ENCODE data around the gene N4BP2L2. TPM values are rescaled to one million over a fixed set of nuclear protein-coding genes. Genes with fewer than 3 reads are reported as not detected.

N4BP2L2 gene
- total and polyA plus RNA-seq, 2 experiments from 2014 or later = 70.1 to 89.4 TPM

DNA sequence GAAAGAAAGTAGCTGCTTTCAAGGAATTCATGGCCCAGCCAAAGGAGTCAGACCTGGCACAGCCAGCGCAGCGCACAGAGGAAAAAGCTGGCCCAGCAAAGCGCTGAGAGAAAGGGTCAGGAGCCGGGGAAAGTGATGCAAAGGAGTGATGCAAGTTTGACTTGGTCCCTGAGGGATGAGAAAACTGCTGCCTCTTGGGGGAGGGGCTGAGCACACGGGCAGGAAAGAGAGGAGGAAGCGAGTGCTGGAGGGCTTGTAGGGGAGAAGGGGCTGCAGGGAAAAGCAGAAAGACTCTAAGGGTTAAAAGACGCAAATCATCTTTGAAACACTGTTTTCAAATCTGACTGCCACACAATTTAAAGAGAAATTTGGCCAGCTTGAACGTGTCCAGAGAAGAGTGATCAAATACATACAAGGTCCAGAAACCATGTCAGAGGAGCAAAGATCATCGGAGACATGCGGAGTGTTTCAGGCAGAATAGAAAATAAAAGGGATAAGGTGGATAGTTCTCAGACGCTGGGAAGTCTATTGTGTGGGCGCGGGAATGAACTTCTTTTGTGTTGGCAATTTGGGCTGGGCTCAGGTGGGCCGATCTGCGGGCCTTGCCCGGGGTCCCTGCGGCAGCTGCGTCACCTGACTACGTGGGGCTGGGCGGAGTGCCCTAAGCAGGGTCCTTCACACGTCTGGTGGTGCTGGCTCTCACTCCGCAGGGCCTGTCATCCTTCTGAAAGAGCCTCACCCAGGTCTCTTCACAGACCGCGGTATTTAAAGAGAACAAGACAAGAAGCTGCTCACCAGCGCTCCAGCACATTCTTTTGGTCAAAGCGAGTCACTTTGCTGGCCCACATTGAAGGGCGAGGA, 128.8 kb downstream of the N4BP2L2 start:
- H3K27ac ChIP-seq = no peak overlapping the region
- no peak overlapping the region for H3K9ac ChIP-seq
- 67 to 70% methylated on average over 27 of the region's 27 CpGs for WGBS, 2 experiments (ENCODE audit: low coverage in 1 of 2, low lambda C conversion rate in 2 of 2, missing lambda C conversion rate in 2 of 2)
- H3K36me3 ChIP-seq (ENCODE audit: low read depth) = no peaks in the 10 kb centered on the region
- H3F3A ChIP-seq (ENCODE audit: insufficient read depth) = no peaks in the 10 kb centered on the region
- no peak overlapping the region for H3K4me3 ChIP-seq
- H4K20me1 ChIP-seq (ENCODE audit: insufficient read depth) = no peaks in the 10 kb centered on the region
- H3K79me2 ChIP-seq (ENCODE audit: insufficient read depth) = no peaks in the 10 kb centered on the region
- H3K9me2 ChIP-seq (ENCODE audit: insufficient read depth) = no peaks in the 10 kb centered on the region
- no peaks in the 10 kb centered on the region for H3K27me3 ChIP-seq (replicated peaks; ENCODE audit: insufficient read depth)
- in situ Hi-C loops (cut with MboI) = no loop called here
- H3K9me3 ChIP-seq (ENCODE audit: low read depth) = no peaks in the 10 kb centered on the region
- no peak for TF ChIP-seq EZH2phosphoT487 (IDR thresholded peaks at IDR 0.05; ENCODE audit: insufficient read depth, low read depth)
- no peak for TF ChIP-seq EZH2 (IDR thresholded peaks at IDR 0.05; ENCODE audit: insufficient read depth, poor library complexity, severe bottlenecking)
- no peak overlapping the region for H2AFZ ChIP-seq
- no peaks in the 10 kb centered on the region for H3K4me1 ChIP-seq (ENCODE audit: insufficient read depth)
- no peak overlapping the region for H3K4me2 ChIP-seq (ENCODE audit: unreplicated experiment)
- DNase-seq = no peak

DNA sequence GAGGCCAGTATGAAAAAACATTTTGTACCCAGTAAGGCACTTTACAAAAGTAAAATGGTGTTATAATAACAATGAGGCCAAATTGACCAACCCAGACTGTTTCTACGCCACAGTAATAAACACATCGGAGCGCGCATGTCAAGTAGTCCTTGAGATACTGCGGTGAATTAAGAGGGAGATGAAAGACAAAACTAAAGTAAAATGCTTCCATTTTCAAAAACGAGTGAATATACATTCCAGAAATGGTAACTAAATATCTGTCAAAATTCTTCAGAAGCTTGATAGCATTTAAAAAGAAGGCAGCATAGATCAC, 129.6 kb downstream of the N4BP2L2 start:
- H3F3A ChIP-seq (ENCODE audit: insufficient read depth) = no peaks in the 10 kb centered on the region
- no peaks in the 10 kb centered on the region for H3K36me3 ChIP-seq (ENCODE audit: low read depth)
- no peaks in the 10 kb centered on the region for H4K20me1 ChIP-seq (ENCODE audit: insufficient read depth)
- H3K27me3 ChIP-seq (replicated peaks; ENCODE audit: insufficient read depth) = no peaks in the 10 kb centered on the region
- no peaks in the 10 kb centered on the region for H3K9me2 ChIP-seq (ENCODE audit: insufficient read depth)
- H3K27ac ChIP-seq = no peak overlapping the region
- TF ChIP-seq EZH2phosphoT487 (IDR thresholded peaks at IDR 0.05; ENCODE audit: insufficient read depth, low read depth) = no peak
- no peak for TF ChIP-seq EZH2 (IDR thresholded peaks at IDR 0.05; ENCODE audit: insufficient read depth, poor library complexity, severe bottlenecking)
- no peak overlapping the region for H3K4me2 ChIP-seq (ENCODE audit: unreplicated experiment)
- DNase-seq = no peak
- 96 to 97% methylated on average over 6 of the region's 6 CpGs for WGBS, 2 experiments (ENCODE audit: low coverage in 1 of 2, low lambda C conversion rate in 2 of 2, missing lambda C conversion rate in 2 of 2)
- in situ Hi-C loops (cut with MboI) = no loop called here
- no peaks in the 10 kb centered on the region for H3K9me3 ChIP-seq (ENCODE audit: low read depth)
- no peaks in the 10 kb centered on the region for H3K4me1 ChIP-seq (ENCODE audit: insufficient read depth)
- H3K4me3 ChIP-seq = no peak overlapping the region
- no peak overlapping the region for H3K9ac ChIP-seq
- no peaks in the 10 kb centered on the region for H3K79me2 ChIP-seq (ENCODE audit: insufficient read depth)
- no peak overlapping the region for H2AFZ ChIP-seq

DNA sequence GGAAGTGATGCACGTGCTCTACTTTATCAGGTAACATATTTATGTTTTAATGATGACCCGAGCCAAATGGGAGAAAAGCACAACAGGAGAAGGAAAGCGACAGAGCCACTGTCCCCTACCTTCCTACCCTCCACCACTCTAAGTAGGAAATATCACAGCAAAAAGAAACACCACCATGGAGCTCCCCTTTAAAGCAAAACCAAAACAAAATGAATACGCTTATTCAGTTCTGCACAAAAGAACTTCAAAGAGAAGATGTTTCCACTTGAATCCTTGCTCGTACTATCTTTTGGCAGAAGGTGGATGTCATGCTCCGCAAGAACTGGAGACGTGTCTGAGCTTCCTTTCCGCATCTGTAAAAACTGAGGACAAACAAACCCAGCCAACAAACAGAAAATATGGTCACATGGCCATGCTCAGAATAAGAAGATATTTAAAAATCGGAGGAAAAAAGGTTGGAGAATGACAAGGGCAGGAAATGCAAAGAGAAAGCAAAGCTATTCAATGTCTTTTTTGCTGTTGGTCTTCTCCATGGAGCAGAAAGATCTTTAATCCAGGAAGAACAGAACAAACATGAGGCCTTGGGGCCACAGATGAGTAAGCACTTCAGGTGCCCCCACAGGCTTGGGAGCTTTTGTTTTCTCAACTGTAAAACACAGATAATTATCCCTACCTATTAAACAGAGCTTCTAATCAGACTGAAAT, 130.1 kb downstream of the N4BP2L2 start:
- WGBS, 2 experiments (ENCODE audit: low coverage in 1 of 2, low lambda C conversion rate in 2 of 2, missing lambda C conversion rate in 2 of 2) = 87 to 89% methylated on average over 9 of the region's 9 CpGs

DNA sequence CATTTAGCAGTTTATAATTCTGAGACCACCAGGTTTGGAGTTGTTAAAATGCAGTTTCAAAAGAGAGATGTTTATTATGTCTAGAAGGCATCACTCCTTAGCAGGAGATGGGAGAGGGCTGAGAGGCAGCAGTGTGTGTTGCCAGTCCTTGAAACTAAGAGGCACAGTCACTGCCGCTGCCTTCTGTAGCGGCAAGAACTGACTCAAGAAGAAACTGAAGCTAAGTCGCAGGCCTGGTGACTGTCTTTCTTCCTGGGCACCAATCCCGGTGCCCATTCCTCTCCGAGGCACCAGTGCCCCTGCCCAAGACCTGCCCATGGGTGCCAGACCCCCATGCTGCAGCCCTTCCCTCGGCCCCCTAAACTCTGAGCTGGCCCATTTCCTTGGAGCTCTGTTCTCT, 130.7 kb downstream of the N4BP2L2 start:
- no peaks in the 10 kb centered on the region for H4K20me1 ChIP-seq (ENCODE audit: insufficient read depth)
- H2AFZ ChIP-seq = no peak overlapping the region
- in situ Hi-C loops (cut with MboI) = no loop called here
- no peak overlapping the region for H3K27ac ChIP-seq
- H3K9me2 ChIP-seq (ENCODE audit: insufficient read depth) = no peaks in the 10 kb centered on the region
- H3K4me2 ChIP-seq (ENCODE audit: unreplicated experiment) = no peak overlapping the region
- WGBS, 2 experiments (ENCODE audit: low coverage in 1 of 2, low lambda C conversion rate in 2 of 2, missing lambda C conversion rate in 2 of 2) = 88 to 91% methylated on average over 6 of the region's 6 CpGs
- no peak overlapping the region for H3K9ac ChIP-seq
- no peaks in the 10 kb centered on the region for H3K27me3 ChIP-seq (replicated peaks; ENCODE audit: insufficient read depth)
- no peaks in the 10 kb centered on the region for H3K9me3 ChIP-seq (ENCODE audit: low read depth)
- no peak for DNase-seq
- H3F3A ChIP-seq (ENCODE audit: insufficient read depth) = no peaks in the 10 kb centered on the region
- H3K36me3 ChIP-seq (ENCODE audit: low read depth) = no peaks in the 10 kb centered on the region
- no peaks in the 10 kb centered on the region for H3K79me2 ChIP-seq (ENCODE audit: insufficient read depth)
- no peaks in the 10 kb centered on the region for H3K4me1 ChIP-seq (ENCODE audit: insufficient read depth)
- H3K4me3 ChIP-seq = no peak overlapping the region
- TF ChIP-seq EZH2 (IDR thresholded peaks at IDR 0.05; ENCODE audit: insufficient read depth, poor library complexity, severe bottlenecking) (no peak), EZH2phosphoT487 (IDR thresholded peaks at IDR 0.05; ENCODE audit: insufficient read depth, low read depth) (no peak)

More for the DNA sequence above, 130.1 kb downstream of the N4BP2L2 start:
- no peaks in the 10 kb centered on the region for H3K27me3 ChIP-seq (replicated peaks; ENCODE audit: insufficient read depth)
- no peaks in the 10 kb centered on the region for H3K4me1 ChIP-seq (ENCODE audit: insufficient read depth)
- in situ Hi-C loops (cut with MboI) = no loop called here
- no peak overlapping the region for H3K9ac ChIP-seq
- no peak overlapping the region for H3K27ac ChIP-seq
- no peak overlapping the region for H3K4me3 ChIP-seq
- H3K9me2 ChIP-seq (ENCODE audit: insufficient read depth) = no peaks in the 10 kb centered on the region
- no peaks in the 10 kb centered on the region for H3F3A ChIP-seq (ENCODE audit: insufficient read depth)
- DNase-seq = no peak
- H3K4me2 ChIP-seq (ENCODE audit: unreplicated experiment) = no peak overlapping the region
- no peaks in the 10 kb centered on the region for H3K79me2 ChIP-seq (ENCODE audit: insufficient read depth)
- no peak for TF ChIP-seq EZH2 (IDR thresholded peaks at IDR 0.05; ENCODE audit: insufficient read depth, poor library complexity, severe bottlenecking)
- TF ChIP-seq EZH2phosphoT487 (IDR thresholded peaks at IDR 0.05; ENCODE audit: insufficient read depth, low read depth) = no peak
- H4K20me1 ChIP-seq (ENCODE audit: insufficient read depth) = no peaks in the 10 kb centered on the region
- no peaks in the 10 kb centered on the region for H3K36me3 ChIP-seq (ENCODE audit: low read depth)
- H3K9me3 ChIP-seq (ENCODE audit: low read depth) = no peaks in the 10 kb centered on the region
- no peak overlapping the region for H2AFZ ChIP-seq

Measured in GM23248 (cell line).